Subcutaneous adipose tissue (tissue), 4 donors: ENCODE results near the gene UCP3. TPM values are rescaled to one million over a fixed set of nuclear protein-coding genes. Genes with fewer than 3 reads are reported as not detected.

Source experiments
- CTCF ChIP-seq: fragments of 450-650 bp; IDR thresholded peaks from one replicate; pipeline ENCODE4 v1.5.1; 2016; ENCODE audit warnings: low read depth, mild to moderate bottlenecking, control low read depth, antibody characterized with exemption, moderate library complexity
- total RNA-seq, 4 donors: library from RNA; depleted of rRNA; stranded (reverse); fragments of >200 nt; gene quantifications; one replicate each; pipeline ENCODE4 v1.1.0, GENCODE V29; 2016

Gene UCP3
- total RNA-seq, 4 donors from 2014 or later: 0.44 to 1.7 (median 0.78) TPM

DNA sequence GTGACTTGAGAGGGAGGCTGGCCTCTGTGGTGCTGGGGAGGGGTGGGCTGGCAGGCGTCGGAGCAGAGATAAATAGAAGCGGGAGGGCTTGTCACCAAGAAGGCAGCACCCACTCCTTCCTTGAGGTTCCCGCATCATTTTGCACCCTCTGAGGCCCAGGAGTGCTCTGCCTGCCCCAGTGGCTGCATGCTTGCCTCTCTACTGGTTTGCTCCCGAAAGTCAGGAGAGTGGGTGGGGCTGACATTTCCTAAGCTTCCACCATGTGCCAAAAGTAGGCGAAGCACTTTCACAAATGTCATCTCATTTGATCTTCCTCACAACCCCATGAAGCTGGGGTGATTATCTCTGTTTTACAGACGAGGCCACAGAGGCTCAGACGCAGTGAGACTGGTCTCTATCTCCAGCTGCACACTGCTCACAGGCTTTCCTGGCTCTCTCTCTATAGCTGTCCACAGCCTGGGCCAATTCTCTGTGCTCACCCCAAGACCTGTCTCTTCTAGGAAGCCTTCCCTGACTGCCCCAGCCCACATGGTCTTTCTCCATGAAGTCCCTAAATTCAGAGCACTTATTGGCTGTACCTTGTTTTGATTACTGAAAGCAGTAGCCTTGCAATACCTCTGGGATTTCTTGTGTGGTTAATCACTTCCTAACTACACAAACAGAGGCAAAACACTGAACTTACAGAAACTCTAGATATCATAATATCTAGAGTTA lies 2.6 kb upstream of the UCP3 start:
- no peak for TF ChIP-seq CTCF

- no peak for TF ChIP-seq CTCF
These were observed 1.7 kb upstream of the UCP3 start for GRCh38 chr11:74010306-74011300.

GRCh38 chr11:74009675-74010305 lies 905 bp upstream of the UCP3 start:
- no peak for TF ChIP-seq CTCF

- no peak for TF ChIP-seq CTCF
These were observed 304 bp upstream of the UCP3 start for GRCh38 chr11:74009230-74009547.

DNA sequence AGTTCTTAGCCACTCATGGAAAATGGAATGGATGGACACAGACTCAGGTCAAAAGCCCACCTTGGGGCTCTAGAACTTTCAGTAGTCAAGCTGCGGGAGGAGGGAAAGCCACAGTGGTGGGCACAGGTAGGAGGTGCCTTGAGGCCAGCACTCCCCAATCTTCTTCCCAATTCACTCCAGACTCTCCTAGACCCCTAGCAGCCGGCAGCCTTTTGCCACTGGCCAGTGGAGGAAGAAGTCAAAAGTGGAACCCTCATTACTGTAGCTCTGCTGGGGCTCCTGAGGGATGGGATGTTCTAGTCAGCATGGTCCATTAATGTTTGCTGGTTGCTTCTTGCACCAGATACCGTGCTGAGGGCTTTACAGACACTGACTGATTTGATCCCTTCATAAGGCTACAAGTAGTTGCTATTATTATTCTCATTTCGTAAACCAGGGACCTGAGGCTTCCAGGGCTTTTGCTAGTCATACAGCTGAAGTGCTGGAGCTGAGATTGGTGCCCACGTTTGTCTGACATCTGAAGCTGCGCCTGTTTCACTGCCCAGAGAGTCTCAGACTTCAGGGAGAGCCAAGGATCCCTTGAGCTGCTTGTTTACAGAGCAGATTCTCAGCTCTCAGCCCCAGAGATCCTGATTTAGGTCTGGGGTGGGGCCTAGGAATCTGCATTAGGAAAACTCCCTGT lies 1.1 kb downstream of the UCP3 start:
- TF ChIP-seq CTCF: no peak

- TF ChIP-seq CTCF: no peak
These were observed 2.1 kb downstream of the UCP3 start for GRCh38 chr11:74006743-74007304.
